Vagina (tissue), 2 donors: ENCODE results near the gene HHLA2.

ENCODE experiments used
- CTCF ChIP-seq, 3 experiments: fragments of 450-650 bp in 2 of 3; fragments of 200-600 bp in 1 of 3; sonication (generic) in 1 of 3; IDR thresholded peaks; one replicate each; pipeline ENCODE4 v1.5.1; 2017 to 2019; ENCODE audit warnings: antibody characterized with exemption in 3 of 3, mild to moderate bottlenecking in 2 of 3, moderate library complexity in 2 of 3
- POLR2AphosphoS5 ChIP-seq, 2 donors: sonication (generic); formaldehyde crosslinking; IDR thresholded peaks; one replicate each; pipeline ENCODE4 v1.9.0; 2017; ENCODE audit warnings: antibody characterized with exemption in 2 of 2, mild to moderate bottlenecking in 2 of 2, low read depth in 1 of 2; ENCODE audit not compliant: insufficient read depth in 1 of 2

GRCh38 chr3:108357042-108357441, 60.7 kb downstream of the HHLA2 start:
- TF ChIP-seq CTCF (IDR thresholded peaks at IDR 0.05) (no peak), POLR2AphosphoS5 (IDR thresholded peaks at IDR 0.05; ENCODE audit: insufficient read depth in 1 of 2, low read depth in 1 of 2) (no peak)
